Measurements from ENCODE around the gene HTR1E. TPM values are rescaled to one million over a fixed set of nuclear protein-coding genes. Genes with fewer than 3 reads are reported as not detected.
"Not testable (repeated sequence)": the region's sequence is repeated elsewhere in the genome, so short reads cannot be mapped to it uniquely, and the experiment has no call there.

Gene HTR1E
- total and polyA plus RNA-seq, 8 donors: 0.18 to 4.1 (median 0.68) TPM; not detected in 3

DNA sequence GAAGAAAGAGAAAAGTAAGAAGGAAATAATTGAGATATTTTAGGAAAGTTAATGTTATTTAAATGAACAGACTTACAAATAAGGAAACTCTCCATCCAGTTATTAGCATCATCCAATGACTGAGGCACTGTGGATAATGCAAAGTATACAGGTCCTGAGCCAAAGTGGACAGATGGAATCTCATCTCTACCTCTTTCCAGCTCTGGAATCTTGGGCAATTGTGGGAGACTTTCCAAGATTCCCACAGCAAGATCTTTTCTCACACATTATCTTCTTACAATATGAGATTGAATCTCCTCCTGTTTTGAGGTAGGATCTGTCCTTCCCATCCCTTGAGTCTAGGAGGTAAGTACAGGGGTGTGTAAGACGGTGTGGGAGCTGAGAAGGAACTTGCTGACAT, 28.9 kb downstream of the HTR1E start:
- DNase-seq: no peak
- no peaks in the 10 kb centered on the region for H3K9me3 ChIP-seq
- no peaks in the 10 kb centered on the region for H3K36me3 ChIP-seq
- no peaks in the 10 kb centered on the region for H3K27me3 ChIP-seq
- TF ChIP-seq POLR2A (IDR thresholded peaks at IDR 0.05): no peak
- TF ChIP-seq EP300 (IDR thresholded peaks at IDR 0.05): no peak
- no peak for TF ChIP-seq POLR2AphosphoS5 (IDR thresholded peaks at IDR 0.05)
- TF ChIP-seq, protein P1, sequence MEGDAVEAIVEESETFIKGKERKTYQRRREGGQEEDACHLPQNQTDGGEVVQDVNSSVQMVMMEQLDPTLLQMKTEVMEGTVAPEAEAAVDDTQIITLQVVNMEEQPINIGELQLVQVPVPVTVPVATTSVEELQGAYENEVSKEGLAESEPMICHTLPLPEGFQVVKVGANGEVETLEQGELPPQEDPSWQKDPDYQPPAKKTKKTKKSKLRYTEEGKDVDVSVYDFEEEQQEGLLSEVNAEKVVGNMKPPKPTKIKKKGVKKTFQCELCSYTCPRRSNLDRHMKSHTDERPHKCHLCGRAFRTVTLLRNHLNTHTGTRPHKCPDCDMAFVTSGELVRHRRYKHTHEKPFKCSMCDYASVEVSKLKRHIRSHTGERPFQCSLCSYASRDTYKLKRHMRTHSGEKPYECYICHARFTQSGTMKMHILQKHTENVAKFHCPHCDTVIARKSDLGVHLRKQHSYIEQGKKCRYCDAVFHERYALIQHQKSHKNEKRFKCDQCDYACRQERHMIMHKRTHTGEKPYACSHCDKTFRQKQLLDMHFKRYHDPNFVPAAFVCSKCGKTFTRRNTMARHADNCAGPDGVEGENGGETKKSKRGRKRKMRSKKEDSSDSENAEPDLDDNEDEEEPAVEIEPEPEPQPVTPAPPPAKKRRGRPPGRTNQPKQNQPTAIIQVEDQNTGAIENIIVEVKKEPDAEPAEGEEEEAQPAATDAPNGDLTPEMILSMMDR (IDR thresholded peaks at IDR 0.05): no peak
- 79 to 92% (median 86%) methylated on average over 1 of the region's 1 CpG for WGBS, 5 donors
- intact Hi-C loops (cut with DNase I; ENCODE audit: low total_unique reads): no loop called here
- H3K27ac ChIP-seq: no peak overlapping the region
- H3K4me3 ChIP-seq: no peak overlapping the region
- peaks cover 0 to 3% (median 0%) of the 10 kb centered on the region in 4 donors for H3K4me1 ChIP-seq

DNA sequence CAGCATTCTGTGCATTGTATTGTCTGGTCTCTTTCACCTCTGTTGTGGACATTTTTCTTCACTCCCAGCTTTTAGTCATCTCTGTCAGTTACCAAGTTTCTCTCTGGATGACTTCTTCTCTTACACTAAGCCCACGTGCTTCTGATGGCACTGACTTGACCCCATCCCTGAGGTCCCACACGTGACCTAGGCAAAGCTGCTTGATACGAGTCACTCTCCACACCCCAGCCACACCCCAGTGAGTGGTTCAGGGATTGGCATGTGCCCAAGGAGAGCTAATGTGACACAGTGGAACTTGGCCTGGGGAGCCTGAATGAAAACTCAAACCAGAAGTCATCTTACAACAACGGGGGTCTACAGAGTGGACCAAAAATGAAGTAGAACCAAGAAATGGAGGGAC, 32.2 kb downstream of the HTR1E start:
- no peaks in the 10 kb centered on the region for H3K27me3 ChIP-seq
- peak; percentile 6 to 72 for DNase-seq
- H3K36me3 ChIP-seq: no peaks in the 10 kb centered on the region
- no peak overlapping the region for H3K4me3 ChIP-seq
- H3K9me3 ChIP-seq: no peaks in the 10 kb centered on the region
- intact Hi-C loops (cut with DNase I; ENCODE audit: low total_unique reads): no loop called here
- 22 to 45% (median 33%) methylated on average over 4 of the region's 4 CpGs for WGBS, 5 donors
- no peak for TF ChIP-seq POLR2A (IDR thresholded peaks at IDR 0.05)
- TF ChIP-seq POLR2AphosphoS5 (IDR thresholded peaks at IDR 0.05): peak in 1 of 3 donors; percentile 28
- no peak for TF ChIP-seq EP300 (IDR thresholded peaks at IDR 0.05)
- peaks cover 0 to 3% (median 0%) of the 10 kb centered on the region in 4 donors for H3K4me1 ChIP-seq
- H3K27ac ChIP-seq: no peak overlapping the region

DNA sequence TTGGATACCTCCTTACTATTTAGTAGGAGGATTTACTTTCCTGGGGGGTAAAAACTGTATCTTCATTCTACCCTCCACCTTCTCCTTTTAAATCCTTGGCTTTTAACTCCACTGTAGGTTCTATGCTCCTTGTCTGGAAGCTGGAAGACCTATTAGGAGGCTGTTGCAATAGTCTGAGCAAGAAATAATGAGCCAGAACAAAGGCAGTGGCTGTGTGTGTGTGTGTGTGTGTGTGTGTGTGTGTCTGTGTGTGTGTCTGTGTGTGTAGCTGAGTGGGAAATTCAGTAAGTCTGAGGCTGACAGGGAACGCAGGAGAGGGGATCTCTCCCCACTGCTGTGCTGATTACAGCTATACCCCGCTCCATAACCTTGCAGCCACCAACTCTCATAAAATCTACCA, 35.8 kb downstream of the HTR1E start:
- H3K4me1 ChIP-seq: peaks cover 0 to 3% (median 0%) of the 10 kb centered on the region in 4 donors
- no peak overlapping the region for H3K4me3 ChIP-seq
- no peak overlapping the region for H3K27ac ChIP-seq
- no peak for DNase-seq
- intact Hi-C loops (cut with DNase I; ENCODE audit: low total_unique reads): no loop called here
- no peaks in the 10 kb centered on the region for H3K27me3 ChIP-seq
- TF ChIP-seq, protein P1 (IDR thresholded peaks at IDR 0.05): no peak
- no peak for TF ChIP-seq POLR2A (IDR thresholded peaks at IDR 0.05)
- TF ChIP-seq EP300 (IDR thresholded peaks at IDR 0.05): no peak
- TF ChIP-seq POLR2AphosphoS5 (IDR thresholded peaks at IDR 0.05): no peak
- no peaks in the 10 kb centered on the region for H3K9me3 ChIP-seq
- no peaks in the 10 kb centered on the region for H3K36me3 ChIP-seq
- 84 to 94% (median 85%) methylated on average over 2 of the region's 2 CpGs for WGBS, 5 donors

DNA sequence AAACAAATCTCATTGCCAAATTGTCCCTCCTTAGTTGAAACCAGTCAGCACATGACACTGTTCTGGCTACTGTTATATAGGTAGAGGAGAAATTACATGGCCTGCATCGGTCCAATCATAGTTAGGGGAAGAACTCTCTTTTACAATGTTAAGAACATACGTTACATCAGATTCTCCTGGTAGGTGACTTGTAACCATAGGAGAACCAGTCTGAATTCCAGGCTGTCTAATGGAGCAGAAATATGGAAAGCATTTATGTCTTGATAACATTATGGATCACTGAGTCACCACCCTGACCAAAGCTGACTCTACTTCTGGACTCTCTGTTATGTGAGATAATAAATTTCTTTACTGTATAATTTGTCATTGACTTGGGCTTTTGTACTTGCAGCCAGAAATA, 40.9 kb downstream of the HTR1E start:
- WGBS, 5 donors: 82 to 96% (median 88%) methylated on average over 2 of the region's 2 CpGs
- intact Hi-C loops (cut with DNase I; ENCODE audit: low total_unique reads): no loop called here

DNA sequence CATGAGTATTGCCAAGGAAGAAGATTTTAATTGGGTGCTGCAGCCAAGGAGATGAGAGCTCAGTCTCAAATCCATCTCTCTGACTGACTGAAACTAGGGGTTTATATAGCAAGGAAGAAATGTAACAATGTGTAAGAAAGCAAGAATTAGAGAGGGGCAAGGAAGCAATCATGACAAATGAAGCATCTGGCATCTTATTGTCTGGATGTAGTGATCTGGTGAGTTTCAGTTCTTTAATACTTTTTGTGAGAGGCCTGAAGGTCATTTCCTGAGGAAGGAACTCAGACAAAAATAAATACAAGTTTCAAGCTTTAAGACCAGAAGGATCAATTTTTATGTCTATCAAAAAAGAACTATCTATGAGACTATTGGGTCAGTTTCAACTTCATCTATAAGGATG, 64.2 kb downstream of the HTR1E start:
- no peak overlapping the region for H3K27ac ChIP-seq
- TF ChIP-seq, protein P1 (IDR thresholded peaks at IDR 0.05): no peak
- TF ChIP-seq EP300 (IDR thresholded peaks at IDR 0.05) (no peak), POLR2AphosphoS5 (IDR thresholded peaks at IDR 0.05) (no peak), POLR2A (IDR thresholded peaks at IDR 0.05) (no peak)
- no peak overlapping the region for H3K4me3 ChIP-seq
- H3K27me3 ChIP-seq: no peaks in the 10 kb centered on the region
- no peaks in the 10 kb centered on the region for H3K36me3 ChIP-seq
- DNase-seq: no peak
- intact Hi-C loops (cut with DNase I; ENCODE audit: low total_unique reads): no loop called here
- peaks cover 0 to 11% (median 8%) of the 10 kb centered on the region in 4 donors for H3K9me3 ChIP-seq
- H3K4me1 ChIP-seq: no peaks in the 10 kb centered on the region

More for the DNA sequence above, 40.9 kb downstream of the HTR1E start:
- Histone ChIP-seq H3K9me3 (no peaks in the 10 kb centered on the region), H3K4me3 (no peak overlapping the region), H3K27me3 (no peaks in the 10 kb centered on the region), H3K36me3 (no peaks in the 10 kb centered on the region), H3K4me1 (no peaks in the 10 kb centered on the region), H3K27ac (no peak overlapping the region)
- no peak for DNase-seq
- TF ChIP-seq, protein P1 (IDR thresholded peaks at IDR 0.05): no peak
- TF ChIP-seq POLR2A (IDR thresholded peaks at IDR 0.05) (no peak), POLR2AphosphoS5 (IDR thresholded peaks at IDR 0.05) (no peak), EP300 (IDR thresholded peaks at IDR 0.05) (no peak)

DNA sequence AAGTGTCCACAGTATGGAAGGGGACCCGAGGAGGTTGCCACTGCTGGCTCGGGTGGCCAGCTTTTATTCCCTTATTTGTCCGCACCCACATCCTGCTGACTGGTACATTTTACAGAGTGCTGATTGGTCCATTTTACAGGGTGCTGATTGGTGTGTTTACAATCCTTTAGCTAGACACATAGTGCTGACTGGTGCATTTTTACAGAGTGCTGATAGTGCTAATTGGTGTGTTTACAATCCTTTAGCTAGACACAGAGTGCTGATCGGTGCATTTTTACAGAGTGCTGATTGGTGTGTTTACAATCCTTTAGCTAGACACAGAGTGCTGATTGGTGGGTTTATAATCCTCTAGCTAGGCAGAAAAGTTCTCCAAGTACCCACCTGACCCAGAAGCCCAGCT, 65.1 kb downstream of the HTR1E start:
- H3K36me3 ChIP-seq; H3K4me3 ChIP-seq; H3K27me3 ChIP-seq; DNase-seq; intact Hi-C loops (cut with DNase I; ENCODE audit: low total_unique reads); H3K4me1 ChIP-seq; H3K27ac ChIP-seq: not testable (repeated sequence)
- H3K9me3 ChIP-seq: peaks cover 0 to 11% (median 8%) of the 10 kb centered on the region in 4 donors
- whole genome bisulfite sequencing, 5 donors: 84 to 99% (median 89%) methylated on average over 4 of the region's 4 CpGs

DNA sequence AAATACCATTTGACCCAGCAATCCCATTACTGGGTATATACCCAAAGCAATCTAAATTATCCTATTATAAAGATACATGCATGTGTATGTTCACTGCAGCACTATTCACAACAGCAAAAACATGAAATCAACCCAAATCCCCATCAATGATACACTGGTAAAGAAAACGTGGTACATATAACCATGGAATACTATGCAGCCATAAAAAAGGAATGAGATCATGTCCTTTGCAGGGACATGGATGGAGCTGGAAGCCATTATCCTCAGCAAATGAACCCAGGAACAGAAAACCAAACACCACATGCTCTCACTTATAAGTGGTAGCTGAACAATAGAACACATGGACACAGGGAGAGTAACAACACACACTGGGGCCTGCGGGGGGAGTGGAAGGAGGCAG, 69.2 kb downstream of the HTR1E start:
- intact Hi-C loops (cut with DNase I; ENCODE audit: low total_unique reads); H3K4me1 ChIP-seq; DNase-seq; H3K36me3 ChIP-seq; H3K4me3 ChIP-seq; H3K27me3 ChIP-seq; H3K27ac ChIP-seq: not testable (repeated sequence)
- 80 to 87% (median 84%) methylated on average over 2 of the region's 2 CpGs for WGBS, 5 donors
- peaks cover 0 to 11% (median 6%) of the 10 kb centered on the region in 4 donors for H3K9me3 ChIP-seq

DNA sequence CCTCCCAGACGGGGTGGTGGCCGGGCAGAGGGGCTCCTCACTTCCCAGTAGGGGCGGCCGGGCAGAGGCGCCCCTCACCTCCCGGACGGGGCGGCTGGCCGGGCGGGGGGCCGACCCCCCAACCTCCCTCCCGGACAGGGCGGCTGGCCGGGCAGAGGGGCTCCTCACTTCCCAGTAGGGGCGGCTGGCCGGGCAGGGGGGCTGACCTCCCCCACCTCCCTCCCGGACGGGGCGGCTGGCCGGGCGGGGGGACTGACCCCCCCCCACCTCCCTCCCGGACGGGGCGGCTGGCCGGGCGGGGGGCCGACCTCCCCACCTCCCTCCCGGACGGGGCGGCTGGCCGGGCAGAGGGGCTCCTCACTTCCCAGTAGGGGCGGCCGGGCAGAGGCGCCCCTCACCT, 72.3 kb downstream of the HTR1E start:
- H3K9me3 ChIP-seq; DNase-seq; H3K36me3 ChIP-seq; intact Hi-C loops (cut with DNase I; ENCODE audit: low total_unique reads); H3K27ac ChIP-seq; H3K4me3 ChIP-seq; H3K27me3 ChIP-seq; H3K4me1 ChIP-seq: not testable (repeated sequence)
- 98 to 100% methylated on average over 5 to 21 of the region's 34 CpGs; no CpG with 5 or more reads in 3 of the 5 donors for WGBS, 5 donors

All from stomach (tissue), 9 donors.